Spleen (tissue), 7 donors: Measurements from ENCODE around the gene PNLDC1.

Source experiments
- POLR2A ChIP-seq, 3 donors: fragments of 450-650 bp; IDR thresholded peaks; one replicate each; pipeline ENCODE4 v1.5.1; 2017; ENCODE audit warnings: antibody characterized with exemption in 3 of 3, mild to moderate bottlenecking in 1 of 3
- POLR2AphosphoS5 ChIP-seq, 3 donors: sonication (generic); formaldehyde crosslinking; IDR thresholded peaks; one replicate each; pipeline ENCODE4 v1.5.1; 2017; ENCODE audit warnings: antibody characterized with exemption in 3 of 3
- TF ChIP-seq, protein P1 (sequence below), 11 experiments: fragments of 200-600 bp in 7 of 11; fragments of 450-650 bp in 4 of 11; sonication (generic) in 4 of 11; IDR thresholded peaks in 8 of 11; conservative IDR thresholded peaks in 3 of 11; 1 replicate in 7 of 11; 2 replicates in 4 of 11; pipeline versions ENCODE4 v1.4.0 to v1.8.0; 2016 to 2021; ENCODE audit warnings: antibody characterized with exemption in 11 of 11, inconsistent platforms in 4 of 11, mild to moderate bottlenecking in 1 of 11
- donor health status: DM: no; HTN: no; CAD: no; lungs with moderate emphysema.
- donor health status: DM: no; HTN: no; CAD: no.
- donor health status: DM: no; HTN: no; CAD: no.

DNA sequence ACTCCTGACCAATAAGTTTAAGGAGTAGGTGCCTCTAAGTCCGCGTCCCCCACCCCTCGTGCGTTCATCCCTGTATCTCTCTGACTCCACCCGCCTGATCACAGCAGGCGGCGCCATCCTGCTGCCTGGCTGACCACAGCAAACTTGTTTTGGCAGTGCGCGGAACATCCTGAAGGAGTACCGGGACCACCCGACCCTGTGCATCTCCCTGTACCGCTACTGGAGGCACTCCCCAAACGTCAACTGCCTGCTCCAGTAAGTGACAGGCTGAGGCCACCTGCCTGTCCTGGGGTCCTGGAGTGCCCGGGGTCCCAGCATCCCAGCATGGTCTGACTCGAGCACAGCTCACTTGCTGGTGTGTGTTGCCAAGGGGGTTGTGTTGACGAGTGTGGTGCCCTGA, 19.0 kb downstream of the PNLDC1 start:
- TF ChIP-seq, protein P1, sequence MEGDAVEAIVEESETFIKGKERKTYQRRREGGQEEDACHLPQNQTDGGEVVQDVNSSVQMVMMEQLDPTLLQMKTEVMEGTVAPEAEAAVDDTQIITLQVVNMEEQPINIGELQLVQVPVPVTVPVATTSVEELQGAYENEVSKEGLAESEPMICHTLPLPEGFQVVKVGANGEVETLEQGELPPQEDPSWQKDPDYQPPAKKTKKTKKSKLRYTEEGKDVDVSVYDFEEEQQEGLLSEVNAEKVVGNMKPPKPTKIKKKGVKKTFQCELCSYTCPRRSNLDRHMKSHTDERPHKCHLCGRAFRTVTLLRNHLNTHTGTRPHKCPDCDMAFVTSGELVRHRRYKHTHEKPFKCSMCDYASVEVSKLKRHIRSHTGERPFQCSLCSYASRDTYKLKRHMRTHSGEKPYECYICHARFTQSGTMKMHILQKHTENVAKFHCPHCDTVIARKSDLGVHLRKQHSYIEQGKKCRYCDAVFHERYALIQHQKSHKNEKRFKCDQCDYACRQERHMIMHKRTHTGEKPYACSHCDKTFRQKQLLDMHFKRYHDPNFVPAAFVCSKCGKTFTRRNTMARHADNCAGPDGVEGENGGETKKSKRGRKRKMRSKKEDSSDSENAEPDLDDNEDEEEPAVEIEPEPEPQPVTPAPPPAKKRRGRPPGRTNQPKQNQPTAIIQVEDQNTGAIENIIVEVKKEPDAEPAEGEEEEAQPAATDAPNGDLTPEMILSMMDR (IDR thresholded peaks at IDR 0.05 in 8 of 11, conservative IDR thresholded peaks at IDR 0.05 in 3 of 11): no peak
- TF ChIP-seq POLR2A (IDR thresholded peaks at IDR 0.05): no peak
- TF ChIP-seq POLR2AphosphoS5 (IDR thresholded peaks at IDR 0.05): no peak
